ENCODE results near the gene NCAM1.
A peak's percentile ranks its signal among the peaks of the same experiment; 100 is the strongest.

NCAM1 gene

GRCh38 chr11:113174882-113175281 is 213.7 kb downstream of the NCAM1 start:
- DNase-seq = no peak

- no peak for DNase-seq
Measured at GRCh38 chr11:113176599-113177360, 215.6 kb downstream of the NCAM1 start.

GRCh38 chr11:113177671-113178070 is 216.5 kb downstream of the NCAM1 start:
- no peak for DNase-seq

- peak; percentile 43 for DNase-seq
Measured at GRCh38 chr11:113178381-113179070, 217.3 kb downstream of the NCAM1 start.

GRCh38 chr11:113179181-113179704 is 218.0 kb downstream of the NCAM1 start:
- DNase-seq = peak; percentile 97

GRCh38 chr11:113181094-113181493 is 219.9 kb downstream of the NCAM1 start:
- no peak for DNase-seq

GRCh38 chr11:113182288-113182687 is 221.1 kb downstream of the NCAM1 start:
- peak; percentile 57 for DNase-seq

- no peak for DNase-seq
Measured at GRCh38 chr11:113184498-113184897, 223.3 kb downstream of the NCAM1 start.

GRCh38 chr11:113188371-113188834 is 227.2 kb downstream of the NCAM1 start:
- no peak for DNase-seq

- DNase-seq = peak; percentile 68
Measured at GRCh38 chr11:113189909-113190667, 228.9 kb downstream of the NCAM1 start.

GRCh38 chr11:113192121-113192925 is 231.1 kb downstream of the NCAM1 start:
- DNase-seq = peak; percentile 81

GRCh38 chr11:113193016-113193415 is 231.8 kb downstream of the NCAM1 start:
- DNase-seq = no peak

GRCh38 chr11:113193946-113194345 is 232.7 kb downstream of the NCAM1 start:
- peak; percentile 66 for DNase-seq

- DNase-seq = no peak
Measured at GRCh38 chr11:113195728-113196127, 234.5 kb downstream of the NCAM1 start.

GRCh38 chr11:113197446-113197845 is 236.2 kb downstream of the NCAM1 start:
- DNase-seq = no peak

GRCh38 chr11:113198972-113199661 is 237.9 kb downstream of the NCAM1 start:
- DNase-seq = no peak

- no peak for DNase-seq
Measured at GRCh38 chr11:113199866-113200265, 238.6 kb downstream of the NCAM1 start.

GRCh38 chr11:113201054-113201818 is 240.0 kb downstream of the NCAM1 start:
- DNase-seq = peak; percentile 38

GRCh38 chr11:113202431-113202830 is 241.2 kb downstream of the NCAM1 start:
- DNase-seq = no peak

- DNase-seq = no peak
Measured at GRCh38 chr11:113203141-113203753, 242.0 kb downstream of the NCAM1 start.
